Chondrocyte (in vitro differentiated cells): ENCODE data around the gene MACC1. TPM values are rescaled to one million over a fixed set of nuclear protein-coding genes. Genes with fewer than 3 reads are reported as not detected.
"Not testable (repeated sequence)": the region's sequence is repeated elsewhere in the genome, so short reads cannot be mapped to it uniquely, and the experiment has no call there.

Experiments used
- DNase-seq: peaks from one replicate; pipeline ENCODE4 v3.0.0; 2021; ENCODE audit warnings: mixed read lengths, low spot score
- H3K27ac Mint-ChIP-seq: one replicate; pipeline ENCODE4 v1.8.0; 2021; ENCODE audit warnings: mild to moderate bottlenecking, moderate library complexity, mixed read lengths; ENCODE audit not compliant: unreplicated experiment
- H3K27me3 Mint-ChIP-seq: 2 replicates; pipeline ENCODE4 v1.8.0; 2021; ENCODE audit warnings: low read depth, mixed read lengths
- H3K36me3 Mint-ChIP-seq: 2 replicates; pipeline ENCODE4 v1.8.0; 2021; ENCODE audit warnings: low read depth, mixed read lengths
- H3K4me1 Mint-ChIP-seq: 2 replicates; pipeline ENCODE4 v1.8.0; 2021; ENCODE audit warnings: low read depth, mild to moderate bottlenecking, mixed read lengths
- H3K4me3 Mint-ChIP-seq: one replicate; pipeline ENCODE4 v1.8.0; 2021; ENCODE audit warnings: mild to moderate bottlenecking, moderate library complexity, mixed read lengths; ENCODE audit not compliant: unreplicated experiment
- H3K9me3 Mint-ChIP-seq: 2 replicates; pipeline ENCODE4 v1.8.0; 2021; ENCODE audit warnings: low read depth, mixed read lengths
- total RNA-seq: library from RNA; stranded (reverse); gene quantifications from 3 replicates; pipeline ENCODE4 v1.2.1, GENCODE V29; 2021
- TF ChIP-seq, protein P1 (sequence below): fragments of 200-600 bp; sonication (generic); IDR thresholded peaks from 2 replicates; pipeline ENCODE4 v1.5.0; 2021; ENCODE audit warnings: antibody characterized with exemption, mild to moderate bottlenecking, moderate library complexity

Gene MACC1
- total RNA-seq, 1 donor from 2014 or later, result not detected

DNA sequence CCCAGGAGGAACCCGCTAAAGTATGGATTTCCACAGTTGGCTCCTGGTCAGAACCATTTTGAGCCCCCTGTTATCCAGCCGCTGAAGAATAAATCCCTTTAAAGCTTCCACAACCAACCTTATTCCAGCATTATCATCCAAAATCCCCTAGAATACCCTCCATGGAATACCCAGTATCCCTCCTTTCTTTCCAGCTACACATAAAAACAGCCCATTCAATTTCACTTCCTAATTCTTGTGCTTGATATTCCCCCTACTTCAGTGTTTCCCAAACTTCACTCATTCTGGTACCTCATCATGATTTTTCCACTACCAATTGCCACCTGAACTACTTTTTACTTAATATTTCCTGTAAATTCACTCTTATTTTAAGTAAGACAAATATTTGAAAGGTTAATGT, 3.1 kb downstream of the MACC1 start:
- no peak overlapping the region for H3K27ac Mint-ChIP-seq
- no peaks in the 10 kb centered on the region for H3K36me3 Mint-ChIP-seq
- H3K4me3 Mint-ChIP-seq, result no peak overlapping the region
- no peaks in the 10 kb centered on the region for H3K4me1 Mint-ChIP-seq
- H3K9me3 Mint-ChIP-seq, result no peaks in the 10 kb centered on the region
- no peak for DNase-seq
- H3K27me3 Mint-ChIP-seq, result no peaks in the 10 kb centered on the region
- TF ChIP-seq, protein P1, sequence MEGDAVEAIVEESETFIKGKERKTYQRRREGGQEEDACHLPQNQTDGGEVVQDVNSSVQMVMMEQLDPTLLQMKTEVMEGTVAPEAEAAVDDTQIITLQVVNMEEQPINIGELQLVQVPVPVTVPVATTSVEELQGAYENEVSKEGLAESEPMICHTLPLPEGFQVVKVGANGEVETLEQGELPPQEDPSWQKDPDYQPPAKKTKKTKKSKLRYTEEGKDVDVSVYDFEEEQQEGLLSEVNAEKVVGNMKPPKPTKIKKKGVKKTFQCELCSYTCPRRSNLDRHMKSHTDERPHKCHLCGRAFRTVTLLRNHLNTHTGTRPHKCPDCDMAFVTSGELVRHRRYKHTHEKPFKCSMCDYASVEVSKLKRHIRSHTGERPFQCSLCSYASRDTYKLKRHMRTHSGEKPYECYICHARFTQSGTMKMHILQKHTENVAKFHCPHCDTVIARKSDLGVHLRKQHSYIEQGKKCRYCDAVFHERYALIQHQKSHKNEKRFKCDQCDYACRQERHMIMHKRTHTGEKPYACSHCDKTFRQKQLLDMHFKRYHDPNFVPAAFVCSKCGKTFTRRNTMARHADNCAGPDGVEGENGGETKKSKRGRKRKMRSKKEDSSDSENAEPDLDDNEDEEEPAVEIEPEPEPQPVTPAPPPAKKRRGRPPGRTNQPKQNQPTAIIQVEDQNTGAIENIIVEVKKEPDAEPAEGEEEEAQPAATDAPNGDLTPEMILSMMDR, result no peak

GRCh38 chr7:20213378-20213777, 3.8 kb downstream of the MACC1 start:
- TF ChIP-seq, protein P1, result no peak
- Mint-ChIP-seq H3K27me3 (no peaks in the 10 kb centered on the region), H3K4me3 (no peak overlapping the region), H3K27ac (no peak overlapping the region), H3K4me1 (no peaks in the 10 kb centered on the region), H3K36me3 (no peaks in the 10 kb centered on the region), H3K9me3 (peaks cover 2% of the 10 kb centered on the region)
- DNase-seq, result no peak

- Mint-ChIP-seq H3K27ac (no peak overlapping the region), H3K27me3 (no peaks in the 10 kb centered on the region), H3K36me3 (no peaks in the 10 kb centered on the region), H3K4me1 (no peaks in the 10 kb centered on the region), H3K4me3 (no peak overlapping the region), H3K9me3 (peaks cover 8% of the 10 kb centered on the region)
- no peak for DNase-seq
- TF ChIP-seq, protein P1, result no peak
These were observed 5.8 kb downstream of the MACC1 start for GRCh38 chr7:20211376-20211775.

GRCh38 chr7:20208651-20209307, 8.4 kb downstream of the MACC1 start:
- H3K27me3 Mint-ChIP-seq, result no peaks in the 10 kb centered on the region
- H3K9me3 Mint-ChIP-seq, result peaks cover 12% of the 10 kb centered on the region
- H3K36me3 Mint-ChIP-seq, result peaks cover 4% of the 10 kb centered on the region
- DNase-seq, result no peak
- H3K4me3 Mint-ChIP-seq, result no peak overlapping the region
- TF ChIP-seq, protein P1, result no peak
- H3K27ac Mint-ChIP-seq, result no peak overlapping the region
- H3K4me1 Mint-ChIP-seq, result no peaks in the 10 kb centered on the region

DNA sequence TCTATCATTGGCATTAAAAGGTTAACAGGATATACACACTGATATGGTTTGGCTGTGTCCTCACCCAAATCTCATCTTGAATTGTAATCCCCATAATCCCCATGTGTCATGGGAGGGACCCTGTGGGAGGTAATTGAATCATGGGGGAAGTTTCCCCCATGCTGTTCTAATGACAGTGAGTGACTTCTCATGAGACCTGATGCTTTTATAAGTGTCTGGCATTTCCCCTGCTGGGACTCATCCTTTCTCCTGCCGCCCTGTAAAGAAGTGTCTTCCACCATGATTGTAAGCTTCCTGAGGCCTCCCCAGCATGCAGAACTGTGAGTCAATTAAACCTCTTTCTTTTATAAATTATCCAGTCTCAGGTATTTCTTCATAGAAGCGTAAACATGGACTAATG, 9.4 kb downstream of the MACC1 start:
- H3K27ac Mint-ChIP-seq, H3K4me3 Mint-ChIP-seq, DNase-seq, H3K36me3 Mint-ChIP-seq, H3K4me1 Mint-ChIP-seq, H3K27me3 Mint-ChIP-seq: not testable (repeated sequence)
- H3K9me3 Mint-ChIP-seq, result peaks cover 12% of the 10 kb centered on the region
